HepG2 (cell line): ENCODE results near the gene C14orf119. TPM values are rescaled to one million over a fixed set of nuclear protein-coding genes. Genes with fewer than 3 reads are reported as not detected.

ENCODE experiments used
- GATA4 ChIP-seq: sonication (generic); IDR thresholded peaks from 2 replicates; pipeline ENCODE4 v1.6.1; 2016; ENCODE audit warnings: antibody characterized with exemption, low read depth, borderline replicate concordance
- KIAA2018 ChIP-seq: sonication (generic); formaldehyde crosslinking; IDR thresholded peaks from 2 replicates; pipeline ENCODE4 v1.5.0; 2020; ENCODE audit warnings: mild to moderate bottlenecking, missing genetic modification reagents, borderline replicate concordance
- RBM39 ChIP-seq: fragments of 200-400 bp; formaldehyde crosslinking; IDR thresholded peaks from one replicate; pipeline ENCODE4 v1.6.1; 2018; ENCODE audit warnings: antibody characterized with exemption, mild to moderate bottlenecking, low read depth, low read length; ENCODE audit not compliant: poor library complexity, severe bottlenecking
- REL ChIP-seq: sonication (generic); formaldehyde crosslinking; conservative IDR thresholded peaks from 2 replicates; pipeline ENCODE4 v1.8.0; 2022; ENCODE audit warnings: mild to moderate bottlenecking, missing genetic modification reagents, moderate library complexity
- WIZ ChIP-seq: sonication (generic); formaldehyde crosslinking; IDR thresholded peaks from 2 replicates; pipeline ENCODE4 v1.5.1; 2020; ENCODE audit warnings: mild to moderate bottlenecking, missing genetic modification reagents
- XBP1 ChIP-seq: sonication (generic); formaldehyde crosslinking; IDR thresholded peaks from 2 replicates; pipeline ENCODE4 v1.5.0; 2020; ENCODE audit warnings: missing genetic modification reagents
- ZFX ChIP-seq: sonication (generic); formaldehyde crosslinking; IDR thresholded peaks from 2 replicates; pipeline ENCODE4 v1.4.0; 2020; ENCODE audit warnings: mild to moderate bottlenecking, low read depth, missing genetic modification reagents, moderate library complexity
- ZUFSP ChIP-seq: sonication (generic); formaldehyde crosslinking; IDR thresholded peaks from 2 replicates; pipeline ENCODE4 v1.9.0; 2021; ENCODE audit warnings: missing genetic modification reagents, mild to moderate bottlenecking, borderline replicate concordance
- polyA plus RNA-seq, 8 experiments: library from polyadenylated mRNA; depleted of rRNA in 3 of 8; stranded (reverse) in 7 of 8; unstranded in 1 of 8; fragments of >200 nt; fragmentation: Illumina TruSeq in 4 of 8; extraction: Trizol in 4 of 8; gene quantifications; 2 replicates each; pipeline versions ENCODE4 v1.2.1 to v1.2.3, GENCODE V29; 2011 to 2016; ENCODE audit warnings: low read depth in 4 of 8, missing spikeins in 1 of 8, mixed read lengths in 1 of 8; ENCODE audit not compliant: insufficient read depth in 1 of 8
- total RNA-seq, 5 experiments: library from RNA; depleted of rRNA; stranded (reverse); fragments of >200 nt; fragmentation: Illumina TruSeq; extraction: Trizol; gene quantifications; 2 replicates each; pipeline ENCODE4 v1.2.3, GENCODE V29; 2016; ENCODE audit warnings: low read depth in 1 of 5
- TF ChIP-seq, protein P1 (sequence below): sonication (generic); formaldehyde crosslinking; IDR thresholded peaks from 2 replicates; pipeline ENCODE4 v1.8.1; 2023; ENCODE audit warnings: mild to moderate bottlenecking, inconsistent platforms, moderate library complexity, missing genetic modification reagents, borderline replicate concordance
- TF ChIP-seq, protein P2 (sequence below), 2 experiments: fragments of 450-650 bp in 1 of 2; sonication (generic) in 1 of 2; formaldehyde crosslinking; IDR thresholded peaks; 2 replicates each; pipeline versions ENCODE4 v1.5.0 to v1.8.0; 2020 to 2022; ENCODE audit warnings: mild to moderate bottlenecking in 1 of 2, missing genetic modification reagents in 1 of 2
- TF ChIP-seq, protein P3 (sequence below): sonication (generic); formaldehyde crosslinking; IDR thresholded peaks from 2 replicates; pipeline ENCODE4 v1.8.1; 2023; ENCODE audit warnings: mild to moderate bottlenecking, missing genetic modification reagents

The C14orf119 gene
- total and polyA plus RNA-seq, 2 of the 13 experiments (the other 11 are each of a cell fraction or from before 2014, with no cell fraction given): 117 to 206 TPM

DNA sequence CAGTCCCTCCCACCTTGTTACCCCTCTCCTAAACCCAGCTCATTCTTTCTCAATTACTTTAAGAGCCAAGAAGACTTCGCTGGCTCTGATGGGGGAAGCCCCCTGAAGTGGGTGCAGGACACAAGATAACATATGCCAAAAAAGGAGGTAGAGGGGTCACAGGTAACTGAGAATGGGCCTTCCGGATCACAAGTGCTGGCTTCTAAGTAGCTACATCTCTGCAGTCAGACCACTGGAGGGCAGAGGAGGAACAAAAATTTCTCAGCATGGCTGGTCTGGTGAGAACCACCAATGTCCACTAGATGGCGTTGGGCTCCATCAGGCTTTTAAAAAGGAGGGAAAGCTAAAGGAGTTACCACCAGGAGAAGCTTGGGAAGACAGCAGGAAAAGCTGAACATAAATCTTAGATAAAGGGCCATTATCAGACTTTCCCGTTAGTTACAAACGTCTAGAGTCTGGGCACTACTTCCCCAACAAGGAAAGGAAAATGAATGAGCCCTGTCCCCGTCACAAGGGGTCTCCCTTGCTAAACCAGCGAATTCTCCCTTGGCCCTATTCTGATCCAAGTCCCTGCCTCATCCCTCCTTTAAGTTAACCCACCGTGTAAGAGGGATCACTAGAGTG lies 26.4 kb upstream of the C14orf119 start (continued):
- TF ChIP-seq REL (CRISPR knock-in tag) (no peak), KIAA2018 (CRISPR knock-in tag) (no peak), WIZ (CRISPR knock-in tag) (no peak), XBP1 (CRISPR knock-in tag) (no peak), GATA4 (no peak), ZUFSP (CRISPR knock-in tag) (no peak), RBM39 (no peak), ZFX (CRISPR knock-in tag) (peak; percentile 57; the same call in 1 of the 2 replicates)
- TF ChIP-seq, protein P1, sequence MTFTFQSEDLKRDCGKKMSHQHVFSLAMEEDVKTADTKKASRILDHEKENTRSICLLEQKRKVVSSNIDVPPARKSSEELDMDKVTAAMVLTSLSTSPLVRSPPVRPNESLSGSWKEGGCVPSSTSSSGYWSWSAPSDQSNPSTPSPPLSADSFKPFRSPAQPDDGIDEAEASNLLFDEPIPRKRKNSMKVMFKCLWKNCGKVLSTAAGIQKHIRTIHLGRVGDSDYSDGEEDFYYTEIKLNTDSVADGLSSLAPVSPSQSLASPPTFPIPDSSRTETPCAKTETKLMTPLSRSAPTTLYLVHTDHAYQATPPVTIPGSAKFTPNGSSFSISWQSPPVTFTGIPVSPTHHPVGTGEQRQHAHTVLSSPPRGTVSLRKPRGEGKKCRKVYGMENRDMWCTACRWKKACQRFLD (CRISPR knock-in tag): no peak
- TF ChIP-seq, protein P2, sequence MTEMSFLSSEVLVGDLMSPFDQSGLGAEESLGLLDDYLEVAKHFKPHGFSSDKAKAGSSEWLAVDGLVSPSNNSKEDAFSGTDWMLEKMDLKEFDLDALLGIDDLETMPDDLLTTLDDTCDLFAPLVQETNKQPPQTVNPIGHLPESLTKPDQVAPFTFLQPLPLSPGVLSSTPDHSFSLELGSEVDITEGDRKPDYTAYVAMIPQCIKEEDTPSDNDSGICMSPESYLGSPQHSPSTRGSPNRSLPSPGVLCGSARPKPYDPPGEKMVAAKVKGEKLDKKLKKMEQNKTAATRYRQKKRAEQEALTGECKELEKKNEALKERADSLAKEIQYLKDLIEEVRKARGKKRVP (CRISPR knock-in tag; IDR thresholded peaks at IDR 0.05): peak in 1 of 2 experiments; percentile 62; a peak in 1 of 4 replicates
- TF ChIP-seq, protein P3, sequence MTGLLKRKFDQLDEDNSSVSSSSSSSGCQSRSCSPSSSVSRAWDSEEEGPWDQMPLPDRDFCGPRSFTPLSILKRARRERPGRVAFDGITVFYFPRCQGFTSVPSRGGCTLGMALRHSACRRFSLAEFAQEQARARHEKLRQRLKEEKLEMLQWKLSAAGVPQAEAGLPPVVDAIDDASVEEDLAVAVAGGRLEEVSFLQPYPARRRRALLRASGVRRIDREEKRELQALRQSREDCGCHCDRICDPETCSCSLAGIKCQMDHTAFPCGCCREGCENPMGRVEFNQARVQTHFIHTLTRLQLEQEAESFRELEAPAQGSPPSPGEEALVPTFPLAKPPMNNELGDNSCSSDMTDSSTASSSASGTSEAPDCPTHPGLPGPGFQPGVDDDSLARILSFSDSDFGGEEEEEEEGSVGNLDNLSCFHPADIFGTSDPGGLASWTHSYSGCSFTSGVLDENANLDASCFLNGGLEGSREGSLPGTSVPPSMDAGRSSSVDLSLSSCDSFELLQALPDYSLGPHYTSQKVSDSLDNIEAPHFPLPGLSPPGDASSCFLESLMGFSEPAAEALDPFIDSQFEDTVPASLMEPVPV (CRISPR knock-in tag): no peak
